ENCODE measurements around the gene AFAP1L1. TPM values are rescaled to one million over a fixed set of nuclear protein-coding genes. Genes with fewer than 3 reads are reported as not detected.
A peak's percentile ranks its signal among the peaks of the same experiment; 100 is the strongest.

The AFAP1L1 gene
- total RNA-seq, 1 donor from 2014 or later = 0.25 TPM

DNA sequence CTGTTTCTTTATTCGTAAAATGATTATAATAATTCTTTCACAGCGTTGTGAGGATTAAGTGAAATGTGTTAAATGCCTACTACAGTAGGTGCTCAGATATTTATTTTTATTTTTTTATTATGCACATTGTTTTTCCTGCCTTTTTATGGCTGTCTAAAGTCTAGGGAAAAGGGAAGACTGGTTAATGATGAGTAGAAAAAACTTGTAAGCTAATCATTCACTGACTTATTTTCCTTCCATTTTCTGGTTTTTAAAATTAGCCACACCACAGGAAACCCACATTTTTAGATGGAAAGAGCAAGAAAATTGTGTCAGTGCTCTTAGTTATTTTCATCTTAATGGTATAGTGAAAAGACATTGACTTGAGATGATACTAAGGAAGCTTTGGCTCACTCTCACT is 82.3 kb downstream of the AFAP1L1 start:
- no peaks in the 10 kb centered on the region for H3K36me3 Mint-ChIP-seq (ENCODE audit: unreplicated experiment)

DNA sequence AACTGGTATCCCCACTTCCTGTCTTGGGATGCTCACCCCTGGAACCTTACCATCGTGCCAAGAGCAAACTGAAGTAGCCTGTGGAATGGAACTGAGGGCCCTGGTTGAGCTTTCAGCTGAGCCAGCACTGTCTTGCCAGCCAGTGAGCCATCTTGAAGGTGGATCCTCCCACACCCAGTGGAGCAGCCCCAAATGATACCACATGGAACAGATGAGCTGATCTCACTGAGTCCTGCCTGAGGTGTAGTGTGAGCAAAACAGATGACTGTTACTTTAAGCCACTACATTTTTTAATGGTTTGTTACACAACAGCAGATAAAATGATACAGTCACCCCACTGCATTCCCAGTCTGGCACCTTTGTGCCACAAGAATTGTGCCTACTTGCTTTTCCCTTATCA is 84.0 kb downstream of the AFAP1L1 start:
- Mint-ChIP-seq H3K4me3 (ENCODE audit: unreplicated experiment) (no peak overlapping the region), H3K27ac (ENCODE audit: unreplicated experiment) (no peak overlapping the region), H3K36me3 (ENCODE audit: unreplicated experiment) (no peaks in the 10 kb centered on the region), H3K4me1 (ENCODE audit: low read depth, unreplicated experiment) (peaks cover 11% of the 10 kb centered on the region), H3K9me3 (ENCODE audit: unreplicated experiment) (peaks cover 1% of the 10 kb centered on the region), H3K27me3 (ENCODE audit: unreplicated experiment) (no peaks in the 10 kb centered on the region)
- no peak for DNase-seq
- TF ChIP-seq, protein P1, sequence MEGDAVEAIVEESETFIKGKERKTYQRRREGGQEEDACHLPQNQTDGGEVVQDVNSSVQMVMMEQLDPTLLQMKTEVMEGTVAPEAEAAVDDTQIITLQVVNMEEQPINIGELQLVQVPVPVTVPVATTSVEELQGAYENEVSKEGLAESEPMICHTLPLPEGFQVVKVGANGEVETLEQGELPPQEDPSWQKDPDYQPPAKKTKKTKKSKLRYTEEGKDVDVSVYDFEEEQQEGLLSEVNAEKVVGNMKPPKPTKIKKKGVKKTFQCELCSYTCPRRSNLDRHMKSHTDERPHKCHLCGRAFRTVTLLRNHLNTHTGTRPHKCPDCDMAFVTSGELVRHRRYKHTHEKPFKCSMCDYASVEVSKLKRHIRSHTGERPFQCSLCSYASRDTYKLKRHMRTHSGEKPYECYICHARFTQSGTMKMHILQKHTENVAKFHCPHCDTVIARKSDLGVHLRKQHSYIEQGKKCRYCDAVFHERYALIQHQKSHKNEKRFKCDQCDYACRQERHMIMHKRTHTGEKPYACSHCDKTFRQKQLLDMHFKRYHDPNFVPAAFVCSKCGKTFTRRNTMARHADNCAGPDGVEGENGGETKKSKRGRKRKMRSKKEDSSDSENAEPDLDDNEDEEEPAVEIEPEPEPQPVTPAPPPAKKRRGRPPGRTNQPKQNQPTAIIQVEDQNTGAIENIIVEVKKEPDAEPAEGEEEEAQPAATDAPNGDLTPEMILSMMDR (IDR thresholded peaks at IDR 0.05; ENCODE audit: partially characterized antibody, unreplicated experiment) = no peak

More for the DNA sequence above, 82.3 kb downstream of the AFAP1L1 start:
- peaks cover 3% of the 10 kb centered on the region for H3K9me3 Mint-ChIP-seq (ENCODE audit: unreplicated experiment)
- H3K4me3 Mint-ChIP-seq (ENCODE audit: unreplicated experiment) = no peak overlapping the region
- no peak for DNase-seq
- no peaks in the 10 kb centered on the region for H3K27me3 Mint-ChIP-seq (ENCODE audit: unreplicated experiment)
- TF ChIP-seq, protein P1 (IDR thresholded peaks at IDR 0.05; ENCODE audit: partially characterized antibody, unreplicated experiment) = no peak
- H3K27ac Mint-ChIP-seq (ENCODE audit: unreplicated experiment) = no peak overlapping the region
- peaks cover 6% of the 10 kb centered on the region for H3K4me1 Mint-ChIP-seq (ENCODE audit: low read depth, unreplicated experiment)

DNA sequence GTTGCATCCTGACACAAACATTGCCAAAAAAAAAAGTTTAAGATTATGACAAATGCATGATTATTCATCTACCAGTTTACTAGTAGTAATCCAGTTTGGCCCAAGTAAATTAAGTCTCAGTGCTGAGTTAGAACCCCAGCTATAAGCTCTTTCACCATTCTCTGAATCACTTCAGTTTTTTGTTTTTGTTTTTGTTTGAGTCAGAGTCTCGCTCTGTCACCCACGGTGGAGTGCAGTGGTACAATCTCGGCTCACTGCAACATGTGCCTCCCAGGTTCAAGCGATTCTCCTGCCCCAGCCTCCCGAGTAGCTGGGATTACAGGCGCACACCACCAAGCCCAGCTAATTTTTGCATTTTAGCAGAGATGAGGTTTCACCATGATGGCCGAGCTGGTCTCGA is 84.7 kb downstream of the AFAP1L1 start:
- peaks cover 1% of the 10 kb centered on the region for H3K9me3 Mint-ChIP-seq (ENCODE audit: unreplicated experiment)
- H3K4me3 Mint-ChIP-seq (ENCODE audit: unreplicated experiment) = peak overlapping the region; percentile 52
- no peaks in the 10 kb centered on the region for H3K36me3 Mint-ChIP-seq (ENCODE audit: unreplicated experiment)
- TF ChIP-seq, protein P1 (IDR thresholded peaks at IDR 0.05; ENCODE audit: partially characterized antibody, unreplicated experiment) = no peak
- no peak overlapping the region for H3K27ac Mint-ChIP-seq (ENCODE audit: unreplicated experiment)
- DNase-seq = no peak
- peaks cover 11% of the 10 kb centered on the region for H3K4me1 Mint-ChIP-seq (ENCODE audit: low read depth, unreplicated experiment)
- H3K27me3 Mint-ChIP-seq (ENCODE audit: unreplicated experiment) = no peaks in the 10 kb centered on the region

DNA sequence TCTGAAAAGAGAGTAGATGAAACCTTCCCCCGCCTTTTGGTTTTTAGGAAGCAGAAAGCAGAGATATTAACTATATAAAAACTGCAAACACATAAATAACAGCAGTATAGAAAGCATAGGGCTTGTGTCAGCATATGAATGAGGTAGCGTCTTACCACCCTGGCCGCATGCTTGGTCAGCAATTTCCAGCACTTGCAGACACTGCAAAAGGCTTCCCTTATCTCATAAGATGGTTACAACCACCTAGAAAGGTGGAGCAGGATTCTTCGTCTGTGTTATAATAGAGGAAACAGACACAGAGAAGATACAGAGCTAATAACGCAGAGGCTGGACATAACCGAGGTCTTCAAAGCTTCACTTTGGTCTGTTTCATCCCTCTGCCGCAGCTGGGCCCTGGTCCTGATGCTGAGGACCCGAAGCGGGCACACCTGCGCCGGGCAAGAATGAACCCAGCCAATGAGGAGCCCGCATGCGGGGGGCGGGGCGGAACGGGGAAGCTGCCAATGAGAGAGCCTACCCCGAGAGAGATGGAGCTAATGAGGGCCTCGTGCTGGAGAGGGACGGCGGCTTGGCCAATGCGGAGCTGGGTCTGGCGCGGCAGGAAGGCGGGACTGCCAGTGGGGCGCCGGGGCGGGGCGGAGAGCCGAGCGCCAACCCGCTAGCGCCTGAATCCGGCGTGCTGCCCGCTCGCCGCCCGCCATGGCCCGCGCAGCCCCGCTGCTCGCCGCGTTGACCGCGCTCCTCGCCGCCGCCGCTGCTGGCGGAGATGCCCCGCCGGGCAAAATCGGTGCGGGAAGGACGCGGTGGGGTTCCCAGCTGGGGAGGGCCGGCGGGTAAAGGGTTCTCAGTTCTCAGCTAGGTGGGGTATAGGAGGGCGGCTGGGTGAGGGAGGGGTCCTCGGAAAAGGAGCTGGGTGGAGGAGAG is 86.0 kb downstream of the AFAP1L1 start, which contains the start of gene PCYOX1L:
Gene PCYOX1L, plus strand, starts transcription at position 677 of the 924 bp plus-strand sequence. Its CDS starts 23 bp downstream, at position 700.
- peak; percentile 97 for DNase-seq
- Mint-ChIP-seq H3K27ac (ENCODE audit: unreplicated experiment) (peak within 1 kb of the TSS; percentile 88), H3K9me3 (ENCODE audit: unreplicated experiment) (peaks cover 1% of the 10 kb centered on the region), H3K4me3 (ENCODE audit: unreplicated experiment) (peak within 1 kb of the TSS; percentile 97), H3K27me3 (ENCODE audit: unreplicated experiment) (no peaks in the 10 kb centered on the region), H3K4me1 (ENCODE audit: low read depth, unreplicated experiment) (peaks cover 11% of the 10 kb centered on the region), H3K36me3 (ENCODE audit: unreplicated experiment) (no peaks in the 10 kb centered on the region)
- TF ChIP-seq, protein P1 (IDR thresholded peaks at IDR 0.05; ENCODE audit: partially characterized antibody, unreplicated experiment) = no peak

DNA sequence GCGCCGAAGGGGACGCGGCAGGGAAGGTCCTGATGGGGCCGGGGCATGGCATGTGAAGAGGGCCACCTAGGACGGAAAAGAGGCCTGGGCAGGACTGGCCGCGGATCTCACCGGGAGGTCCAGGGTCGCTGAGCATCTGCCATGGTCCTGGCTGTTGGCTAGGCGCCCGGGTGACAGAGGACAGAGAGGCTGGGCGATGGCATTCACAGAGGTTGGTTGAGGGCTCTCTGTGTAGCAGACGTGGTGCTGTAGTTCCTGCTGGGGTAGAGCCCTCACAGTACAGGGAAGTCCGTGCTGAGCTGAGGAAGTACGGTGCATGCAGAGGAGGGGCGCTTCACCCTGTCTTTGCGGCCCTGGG is 86.6 kb downstream of the AFAP1L1 start:
- peak; percentile 59 for DNase-seq
- Mint-ChIP-seq H3K4me1 (ENCODE audit: low read depth, unreplicated experiment) (peaks cover 11% of the 10 kb centered on the region), H3K36me3 (ENCODE audit: unreplicated experiment) (no peaks in the 10 kb centered on the region), H3K27me3 (ENCODE audit: unreplicated experiment) (no peaks in the 10 kb centered on the region), H3K27ac (ENCODE audit: unreplicated experiment) (peak overlapping the region; percentile 88), H3K9me3 (ENCODE audit: unreplicated experiment) (peaks cover 1% of the 10 kb centered on the region), H3K4me3 (ENCODE audit: unreplicated experiment) (peak overlapping the region; percentile 97)
- TF ChIP-seq, protein P1 (IDR thresholded peaks at IDR 0.05; ENCODE audit: partially characterized antibody, unreplicated experiment) = no peak
